Ectodermal cell (in vitro differentiated cells): ENCODE measurements around the gene CALB2.

ENCODE experiments used
- H3K27ac ChIP-seq: 2 replicates; pipeline ENCODE4 v1.7.0; 2013; ENCODE audit warnings: mild to moderate bottlenecking, low read depth, low read length; ENCODE audit not compliant: insufficient read depth, poor library complexity, severe bottlenecking
- H3K27me3 ChIP-seq: 2 replicates; pipeline ENCODE4 v1.7.0; 2013; ENCODE audit warnings: mild to moderate bottlenecking, low read length; ENCODE audit not compliant: insufficient read depth, control insufficient read depth, poor library complexity, severe bottlenecking
- H3K36me3 ChIP-seq: one replicate; pipeline ENCODE4 v1.7.0; 2013; ENCODE audit warnings: low read length; ENCODE audit not compliant: control insufficient read depth, insufficient read depth
- H3K4me1 ChIP-seq: one replicate; pipeline ENCODE4 v1.7.0; 2013; ENCODE audit warnings: low read length; ENCODE audit not compliant: control insufficient read depth, insufficient read depth
- H3K4me3 ChIP-seq: 2 replicates; pipeline ENCODE4 v1.7.0; 2013; ENCODE audit warnings: low read depth, low read length, control low read depth; ENCODE audit not compliant: insufficient read depth
- H3K9me3 ChIP-seq: 2 replicates; pipeline ENCODE4 v1.7.0; 2013; ENCODE audit warnings: mild to moderate bottlenecking, low read length, moderate library complexity; ENCODE audit not compliant: control insufficient read depth
- WGBS, 2 experiments: methylation state at CpG; one replicate each; pipeline ENCODE4 v1.1.7; 2013; ENCODE audit warnings: missing lambda C conversion rate in 2 of 2; 5-methylcytosine and 5-hydroxymethylcytosine counted together

CALB2 gene

GRCh38 chr16:71423016-71423415, 64.5 kb downstream of the CALB2 start:
- WGBS, 2 experiments = 91 to 94% methylated on average over 2 of the region's 2 CpGs

DNA sequence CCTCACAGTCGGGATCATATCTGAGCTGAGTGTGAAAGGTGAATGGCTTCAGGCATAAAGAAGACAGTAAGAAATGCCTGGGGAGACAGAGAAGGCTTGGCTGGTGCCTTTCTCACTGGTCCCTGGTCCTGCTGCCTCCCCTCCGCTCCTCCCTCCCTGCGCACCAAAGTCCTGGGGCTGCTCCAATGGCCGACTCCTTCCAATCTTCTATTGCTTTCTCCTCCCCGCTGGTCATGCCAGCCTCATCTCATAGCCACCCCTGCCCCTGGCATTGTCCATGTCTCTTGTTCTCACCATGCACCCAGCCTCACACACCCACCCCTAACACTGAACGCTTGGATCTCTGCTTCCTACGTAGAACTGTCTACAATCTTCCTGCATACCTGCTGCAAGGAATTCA, 65.3 kb downstream of the CALB2 start:
- peaks cover 34% of the 10 kb centered on the region for H3K27me3 ChIP-seq
- no peak overlapping the region for H3K27ac ChIP-seq
- H3K9me3 ChIP-seq = no peaks in the 10 kb centered on the region
- 88 to 90% methylated on average over 7 of the region's 7 CpGs for WGBS, 2 experiments
- H3K36me3 ChIP-seq = no peaks in the 10 kb centered on the region
- no peak overlapping the region for H3K4me3 ChIP-seq
- H3K4me1 ChIP-seq = no peaks in the 10 kb centered on the region

More at GRCh38 chr16:71423016-71423415, 64.5 kb downstream of the CALB2 start:
- H3K4me1 ChIP-seq = no peaks in the 10 kb centered on the region
- no peak overlapping the region for H3K27ac ChIP-seq
- H3K9me3 ChIP-seq = no peaks in the 10 kb centered on the region
- H3K27me3 ChIP-seq = peaks cover 34% of the 10 kb centered on the region
- H3K4me3 ChIP-seq = no peak overlapping the region
- no peaks in the 10 kb centered on the region for H3K36me3 ChIP-seq

- no peak overlapping the region for H3K4me3 ChIP-seq
- no peaks in the 10 kb centered on the region for H3K4me1 ChIP-seq
- 77% methylated on average over 6 of the region's 6 CpGs for WGBS, 2 experiments
- no peaks in the 10 kb centered on the region for H3K36me3 ChIP-seq
- no peaks in the 10 kb centered on the region for H3K9me3 ChIP-seq
- H3K27ac ChIP-seq = no peak overlapping the region
- peaks cover 34% of the 10 kb centered on the region for H3K27me3 ChIP-seq
Measured at GRCh38 chr16:71424626-71425025, 66.1 kb downstream of the CALB2 start.

GRCh38 chr16:71425746-71426068, 67.2 kb downstream of the CALB2 start:
- H3K4me1 ChIP-seq = no peaks in the 10 kb centered on the region
- H3K4me3 ChIP-seq = peak overlapping the region; percentile 76
- no peak overlapping the region for H3K27ac ChIP-seq
- H3K27me3 ChIP-seq = peaks cover 42% of the 10 kb centered on the region
- 4 to 5% methylated on average over 18 of the region's 18 CpGs for WGBS, 2 experiments
- no peaks in the 10 kb centered on the region for H3K9me3 ChIP-seq
- no peaks in the 10 kb centered on the region for H3K36me3 ChIP-seq

DNA sequence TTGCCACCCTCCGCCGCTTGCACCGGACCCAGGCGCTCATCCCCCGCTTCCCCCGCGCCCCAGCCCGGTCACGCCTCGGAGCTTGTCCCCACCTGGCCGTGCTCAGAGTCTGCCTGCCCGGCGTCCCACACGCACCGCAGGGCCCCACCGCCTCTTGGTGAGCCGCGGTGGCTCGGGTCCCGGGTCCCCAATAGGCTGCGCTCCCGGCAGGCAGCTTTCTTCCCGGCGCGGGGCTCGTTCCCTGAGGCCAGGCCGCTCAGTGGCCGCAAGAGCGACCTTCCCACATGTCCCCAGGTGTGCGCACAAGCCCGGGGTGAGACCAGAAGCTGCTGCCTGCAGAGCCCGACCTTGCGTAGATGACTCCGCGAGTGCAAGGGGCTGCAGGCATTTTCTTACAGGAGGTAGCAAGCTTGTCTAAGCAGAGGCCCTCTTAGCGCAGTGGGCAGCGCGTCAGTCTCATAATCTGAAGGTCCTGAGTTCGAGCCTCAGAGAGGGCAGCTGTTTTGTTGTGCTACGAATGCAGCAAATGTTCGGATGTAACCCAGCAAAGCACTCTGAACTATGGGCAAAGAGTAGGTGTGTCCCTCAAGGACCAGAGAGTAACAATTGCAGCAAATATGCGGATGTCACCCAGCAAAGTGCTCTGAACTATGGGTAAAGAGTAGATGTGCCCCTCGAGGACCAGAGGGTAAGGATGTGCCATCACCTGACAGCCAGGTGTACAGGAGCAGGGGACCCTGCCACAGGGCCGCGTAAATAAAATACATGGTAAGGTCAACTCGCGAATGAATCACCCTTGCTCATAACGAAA, 67.8 kb downstream of the CALB2 start:
- WGBS, 2 experiments = 1% methylated on average over 48 of the region's 48 CpGs
- no peak overlapping the region for H3K27ac ChIP-seq

DNA sequence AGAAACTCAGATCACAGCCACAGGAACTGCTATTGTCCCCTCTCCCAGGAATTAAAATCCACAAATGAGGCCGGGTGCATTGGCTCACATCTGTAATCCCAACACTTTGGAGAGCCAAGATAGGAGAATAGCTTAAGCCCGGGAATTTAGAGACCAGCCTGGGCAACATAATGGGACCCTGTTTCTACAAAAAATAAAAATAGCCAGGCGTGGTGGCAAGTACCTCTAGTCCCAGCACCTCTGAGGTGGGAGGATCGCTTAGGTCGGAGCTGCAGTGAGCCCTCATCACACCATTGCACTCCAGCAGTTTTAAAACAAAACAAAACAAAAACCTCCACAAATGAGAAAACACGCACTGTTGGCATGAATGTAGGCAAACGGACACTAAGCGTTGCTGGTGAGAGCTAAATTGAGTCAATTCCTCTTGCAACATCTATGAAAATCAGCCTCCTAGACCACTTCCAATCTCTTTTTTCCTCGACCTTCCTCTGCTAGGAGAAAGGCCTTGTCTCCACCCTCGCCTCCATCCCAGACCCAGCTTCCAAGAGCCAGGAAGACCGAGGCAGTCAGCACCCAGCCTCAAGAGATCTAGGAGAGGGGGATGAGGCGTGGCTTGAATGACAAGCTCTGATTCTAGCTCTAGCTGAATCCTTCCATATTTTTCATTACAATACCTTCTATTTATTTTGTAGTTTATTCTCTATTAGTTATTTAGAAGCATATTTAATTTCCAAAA, 68.5 kb downstream of the CALB2 start:
- Histone ChIP-seq H3K36me3 (no peaks in the 10 kb centered on the region), H3K9me3 (no peaks in the 10 kb centered on the region), H3K4me3 (no peak overlapping the region), H3K4me1 (no peaks in the 10 kb centered on the region), H3K27ac (no peak overlapping the region), H3K27me3 (peaks cover 42% of the 10 kb centered on the region)
- 64 to 67% methylated on average over 11 of the region's 12 CpGs for WGBS, 2 experiments

More for the DNA sequence above, 67.8 kb downstream of the CALB2 start:
- no peaks in the 10 kb centered on the region for H3K4me1 ChIP-seq
- no peaks in the 10 kb centered on the region for H3K9me3 ChIP-seq
- H3K36me3 ChIP-seq = no peaks in the 10 kb centered on the region
- peaks cover 42% of the 10 kb centered on the region for H3K27me3 ChIP-seq
- peak overlapping the region; percentile 76 for H3K4me3 ChIP-seq

DNA sequence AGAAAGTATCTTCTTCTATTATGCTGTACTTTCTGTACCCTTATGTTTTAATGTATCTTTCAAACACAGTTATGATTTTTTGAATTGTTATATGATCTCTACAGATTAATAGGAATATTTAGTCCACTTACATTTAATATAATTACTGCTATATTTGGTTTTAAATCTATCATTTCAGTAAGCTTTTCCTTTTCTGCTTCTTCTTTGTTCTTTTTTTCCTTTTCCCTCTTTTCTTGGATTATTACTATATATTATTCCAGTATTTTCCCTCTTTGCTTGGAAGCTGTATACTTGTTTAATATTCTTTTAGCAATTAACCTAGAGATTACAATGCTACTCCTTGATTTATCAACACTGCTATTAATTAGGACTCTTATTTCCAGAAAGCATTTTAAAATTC, 69.9 kb downstream of the CALB2 start:
- Histone ChIP-seq H3K4me1 (no peaks in the 10 kb centered on the region), H3K9me3 (no peaks in the 10 kb centered on the region), H3K27me3 (peaks cover 42% of the 10 kb centered on the region), H3K36me3 (no peaks in the 10 kb centered on the region), H3K4me3 (no peak overlapping the region), H3K27ac (no peak overlapping the region)

- H3K4me1 ChIP-seq = no peaks in the 10 kb centered on the region
- H3K4me3 ChIP-seq = no peak overlapping the region
- H3K27me3 ChIP-seq = peaks cover 42% of the 10 kb centered on the region
- H3K9me3 ChIP-seq = no peaks in the 10 kb centered on the region
- H3K27ac ChIP-seq = no peak overlapping the region
- no peaks in the 10 kb centered on the region for H3K36me3 ChIP-seq
- WGBS, 2 experiments = 90 to 91% methylated on average over 2 of the region's 2 CpGs
Measured at GRCh38 chr16:71428883-71429282, 70.4 kb downstream of the CALB2 start.

DNA sequence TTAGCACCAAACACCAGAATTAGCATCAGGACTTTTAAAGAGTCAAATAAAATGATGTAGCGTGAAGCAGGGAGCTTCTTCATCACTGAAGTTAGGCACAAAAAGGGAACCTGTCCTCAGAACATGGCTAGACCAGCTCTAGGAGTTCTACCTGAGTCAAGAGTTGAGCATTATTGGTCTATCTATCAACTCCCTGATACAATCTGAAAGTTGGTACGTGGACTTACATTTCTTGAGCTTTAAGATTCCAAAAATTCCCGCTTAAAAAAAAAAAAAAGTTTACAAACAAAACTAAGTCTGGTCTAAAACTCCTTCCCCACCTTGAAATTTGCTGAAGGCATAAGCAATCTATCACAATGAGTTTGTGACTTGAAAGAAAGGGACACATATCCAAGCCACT, 71.1 kb downstream of the CALB2 start:
- Histone ChIP-seq H3K27ac (no peak overlapping the region), H3K27me3 (peaks cover 36% of the 10 kb centered on the region), H3K4me3 (no peak overlapping the region), H3K36me3 (no peaks in the 10 kb centered on the region), H3K4me1 (no peaks in the 10 kb centered on the region), H3K9me3 (no peaks in the 10 kb centered on the region)
- 78 to 85% methylated on average over 3 of the region's 3 CpGs for WGBS, 2 experiments

- WGBS, 2 experiments = 77 to 78% methylated on average over 6 of the region's 6 CpGs
- H3K9me3 ChIP-seq = no peaks in the 10 kb centered on the region
- H3K27ac ChIP-seq = no peak overlapping the region
- H3K27me3 ChIP-seq = peaks cover 25% of the 10 kb centered on the region
- H3K4me3 ChIP-seq = no peak overlapping the region
- no peaks in the 10 kb centered on the region for H3K36me3 ChIP-seq
- H3K4me1 ChIP-seq = no peaks in the 10 kb centered on the region
Measured at GRCh38 chr16:71430744-71431143, 72.2 kb downstream of the CALB2 start.
